Body of pancreas (tissue), 4 donors: ENCODE data around the gene UQCRFS1. TPM values are rescaled to one million over a fixed set of nuclear protein-coding genes. Genes with fewer than 3 reads are reported as not detected.

Experiments
- ATAC-seq: fragments of 150-250 bp; one replicate; pipeline ENCODE4 v1.9.1; 2016
- DNase-seq, 4 donors: peaks; one replicate each; pipeline ENCODE4 v3.0.0-alpha.2; 2019
- H3K27ac ChIP-seq, 4 donors: fragments of 200-600 bp; sonication (generic); 1 replicate in 3 of 4; 2 replicates in 1 of 4; pipeline versions ENCODE4 v1.5.1 to v1.6.1; 2016 to 2019; ENCODE audit warnings: mild to moderate bottlenecking in 1 of 4, mixed read lengths in 1 of 4, moderate library complexity in 1 of 4
- H3K27me3 ChIP-seq, 2 donors: fragments of 200-600 bp; sonication (generic); one replicate each; pipeline ENCODE4 v1.6.0; 2016; ENCODE audit warnings: mild to moderate bottlenecking in 1 of 2
- H3K36me3 ChIP-seq, 2 donors: fragments of 200-600 bp; sonication (generic); replicated peaks in 1 of 2; 2 replicates each; pipeline ENCODE4 v1.5.1; 2016; ENCODE audit warnings: low read depth in 2 of 2; ENCODE audit not compliant: insufficient read depth in 1 of 2
- H3K4me1 ChIP-seq: fragments of 200-600 bp; sonication (generic); one replicate; pipeline ENCODE4 v1.6.0; 2016
- H3K4me3 ChIP-seq, 2 donors: fragments of 200-600 bp; sonication (generic); 1 replicate in 1 of 2; 2 replicates in 1 of 2; pipeline ENCODE4 v1.5.1; 2016 to 2019
- H3K9me3 ChIP-seq, 3 donors: fragments of 200-600 bp; sonication (generic); 1 replicate in 2 of 3; 2 replicates in 1 of 3; pipeline ENCODE4 v1.5.1; 2016
- CTCF ChIP-seq, 7 experiments: fragments of 450-650 bp in 4 of 7; fragments of 200-600 bp in 3 of 7; sonication (generic) in 3 of 7; IDR thresholded peaks; one replicate each; pipeline ENCODE4 v1.5.1; 2016 to 2019; ENCODE audit warnings: antibody characterized with exemption in 7 of 7
- POLR2A ChIP-seq, 3 donors: fragments of 450-650 bp; IDR thresholded peaks; one replicate each; pipeline ENCODE4 v1.6.1; 2016; ENCODE audit warnings: antibody characterized with exemption in 3 of 3, mild to moderate bottlenecking in 2 of 3
- WGBS, 2 donors: methylation state at CpG; one replicate each; pipeline ENCODE4 v1.1.5; 2017; 5-methylcytosine and 5-hydroxymethylcytosine counted together
- intact Hi-C: fragments of 100-400 bp; cut with DNase I; formaldehyde crosslinking; loops from one replicate; pipeline ENCODE4 v1.15.1; 2023
- total RNA-seq, 2 donors: library from RNA; depleted of rRNA; stranded (reverse); fragments of >200 nt; gene quantifications; one replicate each; pipeline ENCODE4 v1.1.0, GENCODE V29; 2016

The UQCRFS1 gene
- total RNA-seq, 2 donors from 2014 or later: 12.5 to 15.3 TPM

GRCh38 chr19:29188289-29189032 lies 24.5 kb downstream of the UQCRFS1 start:
- no peaks in the 10 kb centered on the region for H3K36me3 ChIP-seq
- ATAC-seq (no peak), DNase-seq (no peak)
- 58 to 70% methylated on average over 9 to 10 of the region's 10 CpGs for WGBS, 2 donors
- H3K4me1 ChIP-seq: no peaks in the 10 kb centered on the region
- intact Hi-C loops: no loop called here
- TF ChIP-seq POLR2A (IDR thresholded peaks at IDR 0.05) (no peak), CTCF (IDR thresholded peaks at IDR 0.05) (no peak)
- H3K9me3 ChIP-seq: no peaks in the 10 kb centered on the region
- H3K4me3 ChIP-seq: no peak overlapping the region
- no peaks in the 10 kb centered on the region for H3K27me3 ChIP-seq
- no peak overlapping the region for H3K27ac ChIP-seq

- WGBS, 2 donors: 65 to 76% methylated on average over 6 of the region's 6 CpGs
- H3K4me3 ChIP-seq: no peak overlapping the region
- TF ChIP-seq POLR2A (IDR thresholded peaks at IDR 0.05) (no peak), CTCF (IDR thresholded peaks at IDR 0.05) (no peak)
- no peaks in the 10 kb centered on the region for H3K9me3 ChIP-seq
- intact Hi-C loops: no loop called here
- H3K36me3 ChIP-seq: no peaks in the 10 kb centered on the region
- H3K27me3 ChIP-seq: no peaks in the 10 kb centered on the region
- H3K27ac ChIP-seq: no peak overlapping the region
- DNase-seq (no peak), ATAC-seq (no peak)
- no peaks in the 10 kb centered on the region for H3K4me1 ChIP-seq
Measured at GRCh38 chr19:29187676-29188075, 25.3 kb downstream of the UQCRFS1 start.

- DNase-seq (no peak), ATAC-seq (no peak)
- Histone ChIP-seq H3K4me1 (no peaks in the 10 kb centered on the region), H3K36me3 (no peaks in the 10 kb centered on the region), H3K4me3 (no peak overlapping the region), H3K9me3 (no peaks in the 10 kb centered on the region), H3K27ac (no peak overlapping the region), H3K27me3 (no peaks in the 10 kb centered on the region)
- intact Hi-C loops: no loop called here
- WGBS, 2 donors: 31 to 45% methylated on average over 6 of the region's 6 CpGs
- TF ChIP-seq CTCF (IDR thresholded peaks at IDR 0.05): no peak
- TF ChIP-seq POLR2A (IDR thresholded peaks at IDR 0.05): no peak
Measured at GRCh38 chr19:29185427-29185826, 27.5 kb downstream of the UQCRFS1 start.

- no peak overlapping the region for H3K27ac ChIP-seq
- H3K27me3 ChIP-seq: no peaks in the 10 kb centered on the region
- peaks cover 0 to 9% (median 0%) of the 10 kb centered on the region in 3 donors for H3K9me3 ChIP-seq
- H3K4me1 ChIP-seq: no peaks in the 10 kb centered on the region
- ATAC-seq (no peak), DNase-seq (no peak)
- no peak for TF ChIP-seq CTCF (IDR thresholded peaks at IDR 0.05)
- no peak for TF ChIP-seq POLR2A (IDR thresholded peaks at IDR 0.05)
- WGBS, 2 donors: 53 to 68% methylated on average over 2 of the region's 2 CpGs
- H3K36me3 ChIP-seq: no peaks in the 10 kb centered on the region
- intact Hi-C loops: no loop called here
- H3K4me3 ChIP-seq: no peak overlapping the region
Measured at GRCh38 chr19:29176981-29177754, 35.8 kb downstream of the UQCRFS1 start.
